ENCODE measurements around the gene SH2D1B.

GRCh38 chr1:162430583-162430982 lies 18.6 kb upstream of the SH2D1B start:
- TF ChIP-seq CTCF (IDR thresholded peaks at IDR 0.05), result no peak
- TF ChIP-seq EP300 (IDR thresholded peaks at IDR 0.05), result no peak
